Aorta (tissue), 5 donors: Measurements from ENCODE around the gene MGAT4A. TPM values are rescaled to one million over a fixed set of nuclear protein-coding genes. Genes with fewer than 3 reads are reported as not detected.

Experiments
- ATAC-seq: fragments of 200-7000 bp; cut with Tn5 transposase; one replicate; pipeline ENCODE4 v1.9.1; 2022; ENCODE audit warnings: moderate library complexity; ENCODE audit not compliant: low FRiP score
- DNase-seq, 2 donors: peaks; one replicate each; pipeline ENCODE4 v3.0.0-alpha.2; 2020
- H3K27ac ChIP-seq, 2 donors: one replicate each; pipeline ENCODE4 v1.5.1; 2013; ENCODE audit warnings: low read length in 2 of 2, mild to moderate bottlenecking in 2 of 2, moderate library complexity in 2 of 2, control low read depth in 1 of 2, inconsistent platforms in 1 of 2, low read depth in 1 of 2
- H3K27me3 ChIP-seq, 2 donors: one replicate each; pipeline ENCODE4 v1.6.1; 2013; ENCODE audit warnings: control low read depth in 1 of 2, low read length in 1 of 2, mild to moderate bottlenecking in 1 of 2, moderate library complexity in 1 of 2; ENCODE audit not compliant: insufficient read depth in 2 of 2, control insufficient read depth in 1 of 2
- H3K36me3 ChIP-seq, 2 donors: one replicate each; pipeline ENCODE4 v1.6.1; 2013; ENCODE audit warnings: control low read depth in 1 of 2, low read length in 1 of 2, mild to moderate bottlenecking in 1 of 2; ENCODE audit not compliant: insufficient read depth in 2 of 2, control insufficient read depth in 1 of 2
- H3K4me1 ChIP-seq, 2 donors: one replicate each; pipeline ENCODE4 v1.6.1; 2013; ENCODE audit warnings: low read length in 2 of 2, control low read depth in 1 of 2, mild to moderate bottlenecking in 1 of 2, moderate library complexity in 1 of 2; ENCODE audit not compliant: insufficient read depth in 2 of 2, control insufficient read depth in 1 of 2
- H3K4me3 ChIP-seq, 2 donors: one replicate each; pipeline ENCODE4 v1.5.1; 2013; ENCODE audit warnings: low read length in 2 of 2, control low read depth in 1 of 2, mild to moderate bottlenecking in 1 of 2
- H3K9me3 ChIP-seq: one replicate; pipeline ENCODE4 v1.6.1; 2013; ENCODE audit warnings: mild to moderate bottlenecking, low read length; ENCODE audit not compliant: control insufficient read depth
- WGBS, 2 donors: extraction: QIAGEN DNeasy Blood & Tissue Kit; methylation state at CpG; one replicate each; pipeline ENCODE4 v1.1.7; 2013; 5-methylcytosine and 5-hydroxymethylcytosine counted together
- intact Hi-C, 2 donors: fragments of 100-400 bp; cut with DNase I; formaldehyde crosslinking; loops; one replicate each; pipeline versions ENCODE4 v1.14.2 to v1.15.0; 2022
- polyA plus RNA-seq, 2 donors: library from polyadenylated mRNA; stranded (reverse); fragments of 200-250 nt; gene quantifications; one replicate each; pipeline ENCODE4 v1.2.3, GENCODE V29; 2013
- total RNA-seq, 2 donors: library from RNA; stranded (reverse); fragmentation: NEBNext Ultra II Directional; extraction: Animal tissue kit (Norgen Biotek cat#: 25700); gene quantifications; one replicate each; pipeline ENCODE4 v1.2.1, GENCODE V29; 2021
- donor health status: healthy with polysubstance abuse.
- donor health status: Bipolar disorder and iron deficiency.
- donor health status: DM: no; HTN: no; CAD: no.
- donor health status: DM: no; HTN: no; CAD: no.
- donor health status: DM: yes; HTN: yes; CAD: no.

MGAT4A gene
- total and polyA plus RNA-seq, 4 donors: 4.9 to 65.8 (median 29.7) TPM

DNA sequence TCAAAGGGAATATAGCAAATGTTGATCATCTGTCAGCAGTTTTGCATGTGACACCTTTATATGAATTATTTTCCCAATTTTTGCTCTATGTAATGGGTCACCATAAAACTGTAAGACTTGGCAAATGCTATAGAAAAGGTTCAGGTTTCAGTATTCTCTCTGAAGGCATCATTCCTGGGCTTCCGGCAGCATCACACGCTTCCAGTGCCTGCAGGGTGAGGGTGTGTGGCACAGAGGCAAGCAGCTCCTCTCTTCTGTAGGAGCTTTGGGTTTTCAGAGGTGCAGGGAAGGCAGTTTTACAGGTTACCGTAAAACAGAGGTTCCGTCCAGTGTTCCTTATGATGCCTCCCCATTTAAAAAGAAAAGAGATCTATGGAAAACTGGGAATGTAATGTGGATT is 141.4 kb downstream of the MGAT4A start:
- Histone ChIP-seq H3K27ac (no peak overlapping the region), H3K4me1 (no peaks in the 10 kb centered on the region), H3K36me3 (no peaks in the 10 kb centered on the region), H3K9me3 (no peaks in the 10 kb centered on the region), H3K4me3 (no peak overlapping the region), H3K27me3 (no peaks in the 10 kb centered on the region)
- DNase-seq (no peak), ATAC-seq (no peak)
- WGBS, 2 donors: 95 to 100% methylated on average over 4 of the region's 4 CpGs
- intact Hi-C loops: no loop called here

DNA sequence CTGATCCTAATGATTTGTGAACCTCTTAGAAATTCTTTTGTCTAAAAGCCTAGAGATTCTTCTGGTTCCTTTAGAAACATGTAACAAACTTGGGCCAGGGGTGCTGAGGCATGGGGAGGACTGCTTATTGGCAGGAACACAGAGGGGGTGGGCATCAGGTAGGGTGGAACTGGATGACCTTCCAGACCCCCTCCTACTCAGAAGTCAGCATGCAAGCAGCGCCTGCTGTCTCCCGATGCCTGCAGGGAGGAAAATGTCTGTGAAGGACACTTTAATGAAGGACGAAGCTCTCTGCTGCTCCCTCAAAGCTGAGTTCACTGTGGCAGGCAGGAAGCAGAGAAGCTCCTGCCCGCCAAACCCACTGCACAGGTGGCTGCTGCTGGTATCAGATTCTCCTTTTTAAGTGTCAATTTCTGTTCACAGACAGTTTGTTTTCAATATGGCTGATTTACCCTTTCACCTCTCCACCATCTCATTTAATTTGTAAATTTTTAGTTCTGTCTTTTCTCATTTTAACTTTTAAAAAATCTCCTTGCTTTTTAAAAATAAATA is 142.0 kb downstream of the MGAT4A start:
- Histone ChIP-seq H3K4me1 (no peaks in the 10 kb centered on the region), H3K9me3 (no peaks in the 10 kb centered on the region), H3K4me3 (no peak overlapping the region), H3K27me3 (no peaks in the 10 kb centered on the region), H3K27ac (no peak overlapping the region), H3K36me3 (peaks cover 0 to 2% of the 10 kb centered on the region in 2 donors)
- WGBS, 2 donors: 75 to 83% methylated on average over 4 of the region's 4 CpGs
- ATAC-seq (no peak), DNase-seq (no peak)
- intact Hi-C loops: no loop called here

DNA sequence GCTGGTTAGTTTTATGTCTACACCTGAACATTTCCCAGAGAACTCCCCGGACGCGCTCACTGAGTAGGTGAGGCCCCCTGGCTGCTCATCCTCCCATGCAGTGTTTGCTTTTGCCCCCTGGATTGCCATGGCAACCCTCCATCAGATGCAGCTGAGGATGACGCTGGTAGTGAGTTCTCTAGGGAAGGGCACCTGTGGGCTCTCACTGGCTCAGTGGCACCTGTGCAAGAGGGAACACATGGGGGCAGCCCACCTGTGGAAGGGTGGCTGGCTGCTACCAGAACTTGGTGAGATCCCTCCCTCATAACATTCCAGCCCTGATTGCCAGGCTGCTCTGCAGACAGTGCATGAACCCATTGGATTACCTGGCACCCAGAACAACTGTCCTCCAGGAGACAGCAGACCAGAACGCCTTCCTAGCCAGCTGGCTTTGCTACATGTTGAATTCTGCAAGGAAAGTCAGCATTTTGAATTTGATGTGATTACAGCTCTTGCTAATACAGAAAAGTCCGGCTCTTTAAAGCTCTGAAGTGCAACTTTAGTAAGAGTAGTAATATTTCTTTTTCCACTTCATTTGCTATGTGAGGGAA is 144.3 kb downstream of the MGAT4A start:
- intact Hi-C loops: no loop called here
- DNase-seq (no peak), ATAC-seq (no peak)
- H3K4me1 ChIP-seq: no peaks in the 10 kb centered on the region
- H3K27me3 ChIP-seq: no peaks in the 10 kb centered on the region
- peaks cover 0 to 5% of the 10 kb centered on the region in 2 donors for H3K36me3 ChIP-seq
- WGBS, 2 donors: 84 to 89% methylated on average over 6 of the region's 6 CpGs
- no peak overlapping the region for H3K27ac ChIP-seq
- H3K9me3 ChIP-seq: no peaks in the 10 kb centered on the region
- no peak overlapping the region for H3K4me3 ChIP-seq

DNA sequence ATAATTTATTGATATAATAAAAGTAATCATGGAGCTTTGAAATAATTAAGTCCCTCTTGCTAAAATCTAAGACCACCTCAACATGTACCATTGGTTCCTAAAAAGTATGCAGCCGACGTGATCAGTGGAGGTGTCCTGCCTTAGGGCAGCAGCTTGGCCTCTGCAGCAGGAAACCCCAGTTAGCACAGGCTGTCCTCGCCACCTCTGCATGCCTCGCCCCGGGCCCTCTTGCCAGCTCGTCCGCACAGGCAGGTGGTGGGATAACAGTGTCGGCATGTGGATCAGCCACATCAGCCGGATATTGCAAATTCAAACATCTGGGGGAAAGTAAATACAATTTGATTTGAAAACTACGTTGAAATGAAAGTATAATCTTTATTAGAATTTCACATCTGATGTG is 145.5 kb downstream of the MGAT4A start:
- Histone ChIP-seq H3K27ac (no peak overlapping the region), H3K36me3 (peaks cover 0 to 5% of the 10 kb centered on the region in 2 donors), H3K9me3 (no peaks in the 10 kb centered on the region), H3K27me3 (no peaks in the 10 kb centered on the region), H3K4me1 (no peaks in the 10 kb centered on the region), H3K4me3 (no peak overlapping the region)
- no peak for DNase-seq
- no peak for ATAC-seq
- WGBS, 2 donors: 93 to 94% methylated on average over 10 of the region's 10 CpGs
- intact Hi-C loops: no loop called here

DNA sequence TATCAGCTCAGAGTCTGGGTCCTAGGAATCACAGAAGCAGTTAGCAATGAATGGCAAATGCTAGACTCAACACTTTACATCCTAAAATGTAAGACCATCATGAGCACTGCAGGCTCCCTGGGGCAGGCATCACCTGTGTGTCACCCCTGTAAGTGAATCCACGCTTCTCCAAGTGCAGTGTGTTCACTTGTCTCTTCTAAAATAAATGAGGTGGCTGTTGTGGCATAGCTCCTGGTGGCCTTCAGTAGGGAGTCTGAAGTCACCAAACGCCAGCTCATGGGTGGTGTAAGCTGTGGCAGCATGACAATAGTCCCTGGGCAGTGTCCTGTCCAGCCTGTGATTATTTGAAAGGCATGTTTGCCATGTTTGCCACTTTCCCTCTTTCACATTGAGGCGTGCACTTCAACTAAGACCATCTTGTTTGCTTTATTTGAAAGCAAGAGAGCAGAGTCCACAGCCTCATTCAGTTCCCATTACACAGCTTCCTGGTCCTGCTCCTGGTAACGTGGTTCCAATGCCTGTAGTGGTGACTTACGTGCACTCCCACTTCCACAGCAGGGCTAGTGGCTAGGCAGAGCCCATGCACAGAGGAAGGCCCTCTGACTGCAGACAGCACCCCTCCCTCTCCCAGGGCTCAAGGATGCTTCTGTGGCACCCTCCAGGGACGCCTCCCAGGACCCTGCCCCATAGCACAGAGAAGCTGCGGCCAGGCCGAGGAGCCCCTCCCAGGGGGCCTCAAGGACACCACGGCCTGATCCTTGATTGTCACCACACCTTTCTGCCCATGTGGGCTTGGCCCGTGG is 146.9 kb downstream of the MGAT4A start:
- Histone ChIP-seq H3K4me1 (no peaks in the 10 kb centered on the region), H3K4me3 (no peak overlapping the region), H3K36me3 (peaks cover 2 to 5% of the 10 kb centered on the region in 2 donors), H3K27ac (no peak overlapping the region), H3K9me3 (no peaks in the 10 kb centered on the region), H3K27me3 (no peaks in the 10 kb centered on the region)
- 85 to 90% methylated on average over 10 of the region's 10 CpGs for WGBS, 2 donors
- intact Hi-C loops: no loop called here
- no peak for ATAC-seq
- DNase-seq: no peak

DNA sequence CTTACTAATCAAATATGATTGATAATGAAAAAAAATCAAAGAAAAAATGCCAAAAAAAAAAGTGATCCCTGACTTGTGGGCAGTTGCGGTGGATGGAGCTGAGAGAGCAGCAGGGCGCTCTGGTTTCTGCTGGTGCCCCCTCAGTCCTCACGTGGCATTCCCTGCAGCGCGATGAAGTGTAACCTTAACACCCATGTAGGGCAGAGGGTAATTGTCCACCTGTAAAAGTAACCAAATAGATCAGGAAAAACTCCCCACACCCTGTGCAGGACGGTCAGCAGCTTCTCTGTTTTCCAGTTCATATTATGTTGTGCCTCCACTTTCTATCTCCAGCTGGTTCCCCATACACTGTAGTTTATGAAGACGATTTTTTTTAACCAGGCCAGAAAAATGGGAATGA is 147.7 kb downstream of the MGAT4A start:
- no peak overlapping the region for H3K27ac ChIP-seq
- WGBS, 2 donors: 93% methylated on average over 7 of the region's 7 CpGs
- H3K9me3 ChIP-seq: no peaks in the 10 kb centered on the region
- peaks cover 2 to 5% of the 10 kb centered on the region in 2 donors for H3K36me3 ChIP-seq
- DNase-seq (no peak), ATAC-seq (no peak)
- no peaks in the 10 kb centered on the region for H3K4me1 ChIP-seq
- no peak overlapping the region for H3K4me3 ChIP-seq
- intact Hi-C loops: no loop called here
- no peaks in the 10 kb centered on the region for H3K27me3 ChIP-seq

DNA sequence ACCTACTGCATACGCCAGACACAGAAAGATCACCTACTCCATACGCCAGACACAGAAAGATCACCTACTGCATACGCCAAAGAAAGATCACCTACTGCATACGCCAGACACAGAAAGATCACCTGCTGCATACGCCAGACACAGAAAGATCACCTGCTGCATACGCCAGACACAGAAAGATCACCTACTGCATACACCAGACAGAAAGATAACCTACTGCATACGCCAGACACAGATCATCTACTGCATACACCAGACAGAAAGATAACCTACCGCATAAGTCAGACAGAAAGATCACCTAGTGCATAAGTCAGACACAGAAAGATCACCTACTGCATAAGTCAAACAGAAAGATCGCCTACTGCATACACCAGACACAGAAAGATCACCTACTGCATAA is 148.4 kb downstream of the MGAT4A start:
- no peaks in the 10 kb centered on the region for H3K27me3 ChIP-seq
- H3K4me1 ChIP-seq: no peaks in the 10 kb centered on the region
- no peak overlapping the region for H3K4me3 ChIP-seq
- WGBS, 2 donors: 95 to 96% methylated on average over 9 of the region's 9 CpGs
- no peak for ATAC-seq
- H3K9me3 ChIP-seq: no peaks in the 10 kb centered on the region
- DNase-seq: no peak
- peaks cover 2 to 5% of the 10 kb centered on the region in 2 donors for H3K36me3 ChIP-seq
- no peak overlapping the region for H3K27ac ChIP-seq
- intact Hi-C loops: no loop called here

DNA sequence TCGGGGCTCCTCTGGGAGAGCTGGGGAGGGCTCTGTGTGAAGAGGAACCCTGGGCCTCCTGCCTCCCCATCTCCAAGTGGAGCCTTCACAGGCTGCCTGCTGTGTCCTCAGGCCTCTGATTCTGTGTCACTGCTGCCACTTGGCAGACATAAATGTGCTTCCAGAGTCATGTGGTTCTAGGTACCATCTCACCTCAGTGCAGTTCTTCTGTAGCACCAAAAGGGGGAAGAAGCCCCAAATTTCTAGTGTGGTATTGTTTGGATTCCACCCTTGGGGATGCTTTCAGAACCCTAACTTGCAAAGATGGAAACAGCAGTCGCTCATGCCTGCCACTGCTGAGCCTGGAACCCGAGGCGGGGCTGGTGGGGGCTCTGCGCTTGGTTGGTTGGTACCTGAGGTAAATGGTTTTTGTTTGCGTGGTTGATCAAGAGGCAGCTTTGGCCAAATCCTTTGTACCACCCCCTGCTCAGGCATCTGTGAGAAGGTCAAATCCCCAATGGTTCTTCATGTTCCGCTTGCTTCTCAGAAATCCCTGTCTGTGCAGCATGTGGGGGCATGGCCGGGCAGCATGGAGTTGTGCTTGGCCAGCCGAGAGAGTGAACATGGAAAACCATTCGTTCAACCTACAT is 150.2 kb downstream of the MGAT4A start:
- DNase-seq: no peak
- WGBS, 2 donors: 80 to 81% methylated on average over 10 of the region's 10 CpGs
- H3K9me3 ChIP-seq: no peaks in the 10 kb centered on the region
- peaks cover 2 to 8% of the 10 kb centered on the region in 2 donors for H3K36me3 ChIP-seq
- no peaks in the 10 kb centered on the region for H3K4me1 ChIP-seq
- H3K4me3 ChIP-seq: no peak overlapping the region
- no peaks in the 10 kb centered on the region for H3K27me3 ChIP-seq
- H3K27ac ChIP-seq: no peak overlapping the region
- no peak for ATAC-seq
- intact Hi-C loops: no loop called here
